ENCODE data around the gene LILRA5.
A peak's percentile ranks its signal among the peaks of the same experiment; 100 is the strongest.

Gene LILRA5

GRCh38 chr19:54336893-54337857 lies 24.2 kb upstream of the LILRA5 start:
- DNase-seq: no peak
- H2BK5ac ChIP-seq (ENCODE audit: low read depth, low read length, poor library complexity): no peak overlapping the region
- no peaks in the 10 kb centered on the region for H3K79me1 ChIP-seq (ENCODE audit: low read length)
- no peak overlapping the region for H4K91ac ChIP-seq (ENCODE audit: low read depth, low read length)
- no peak overlapping the region for H3K9ac ChIP-seq (ENCODE audit: low read length)
- no peak overlapping the region for H3K23ac ChIP-seq (ENCODE audit: low read length)
- H4K12ac ChIP-seq (ENCODE audit: low read depth, low read length): no peak overlapping the region
- H2AFZ ChIP-seq (ENCODE audit: insufficient read depth, low read length, poor library complexity): no peak overlapping the region
- H3K4me2 ChIP-seq (ENCODE audit: low read length): no peak overlapping the region
- H3K9me3 ChIP-seq (ENCODE audit: insufficient read depth, low read depth, low read length): peaks cover 2% of the 10 kb centered on the region
- no peak overlapping the region for H2AK5ac ChIP-seq (ENCODE audit: low read length)
- H3K4me3 ChIP-seq (ENCODE audit: low read depth, low read length): no peak overlapping the region
- no CpG with 5 or more reads among the region's 34 CpGs for WGBS (ENCODE audit: extremely low coverage, insufficient coverage, insufficient read length)
- H4K8ac ChIP-seq (ENCODE audit: low read depth, low read length): no peak overlapping the region
- no peaks in the 10 kb centered on the region for H3K4me1 ChIP-seq (ENCODE audit: control insufficient read depth in 1 of 2, insufficient read depth in 2 of 2, low read length in 2 of 2)
- no peak overlapping the region for H3K27ac ChIP-seq (ENCODE audit: low read depth, low read length)
- H3K36me3 ChIP-seq (ENCODE audit: control insufficient read depth in 1 of 2, insufficient read depth in 2 of 2, low read length in 2 of 2): no peaks in the 10 kb centered on the region
- no peak overlapping the region for H2BK120ac ChIP-seq (ENCODE audit: insufficient read depth, low read length, poor library complexity)
- no peaks in the 10 kb centered on the region for H3K27me3 ChIP-seq (ENCODE audit: insufficient read depth, low read length)
- H3K4ac ChIP-seq (ENCODE audit: low read depth, low read length): no peak overlapping the region
- no peak overlapping the region for H3K18ac ChIP-seq (ENCODE audit: low read length)
- no peaks in the 10 kb centered on the region for H3K79me2 ChIP-seq (ENCODE audit: control insufficient read depth, insufficient read depth, low read length, poor library complexity)
- no peak overlapping the region for H2BK12ac ChIP-seq (ENCODE audit: low read length)
- H3K14ac ChIP-seq (ENCODE audit: low read length): no peak overlapping the region

DNA sequence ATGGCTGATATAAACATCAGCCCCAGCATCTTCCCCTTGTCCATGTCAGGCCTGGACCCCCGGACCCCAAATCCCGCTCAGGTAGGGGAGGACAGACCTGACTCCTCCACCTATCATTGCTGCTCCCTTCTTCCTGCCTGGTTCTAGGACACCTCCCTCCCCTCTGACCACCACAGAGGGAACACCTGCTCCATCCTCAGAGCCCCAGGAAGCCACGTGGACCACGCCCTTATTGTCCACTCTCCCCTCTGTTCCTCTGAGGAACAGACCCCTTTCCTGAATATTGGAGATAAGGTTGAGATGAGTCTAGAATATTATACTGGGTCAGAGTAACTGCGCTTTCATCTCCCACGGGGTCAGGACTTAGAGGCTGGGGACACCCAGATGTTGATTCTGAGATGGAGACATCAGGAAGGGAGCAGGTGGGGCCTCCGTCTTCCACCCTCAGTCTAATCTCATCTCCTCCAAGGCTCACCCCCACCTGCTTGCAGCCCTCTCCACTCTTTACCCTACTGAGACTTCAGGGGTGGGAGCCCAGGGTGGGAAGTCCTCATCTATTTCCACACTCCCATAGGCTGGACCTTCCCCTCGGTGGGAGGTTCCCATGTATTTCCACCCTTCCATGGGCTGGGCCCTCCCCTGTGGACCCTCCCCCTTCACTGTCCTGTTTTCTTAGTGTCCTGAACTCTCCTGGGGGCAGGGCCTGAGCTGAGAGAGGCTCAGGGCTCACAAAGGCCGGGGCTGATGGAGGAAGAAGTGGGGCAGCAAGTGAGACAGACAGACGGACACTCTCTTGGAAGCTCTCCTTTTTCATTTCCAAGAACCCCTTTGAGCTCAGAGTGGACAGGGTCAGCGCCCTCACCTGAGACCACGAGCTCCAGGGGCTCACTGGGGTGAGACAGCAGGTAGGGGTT lies 23.3 kb upstream of the LILRA5 start:
- no peak overlapping the region for H2AK5ac ChIP-seq (ENCODE audit: low read length)
- no peak overlapping the region for H3K23ac ChIP-seq (ENCODE audit: low read length)
- H3K4ac ChIP-seq (ENCODE audit: low read depth, low read length): no peak overlapping the region
- H3K79me1 ChIP-seq (ENCODE audit: low read length): no peaks in the 10 kb centered on the region
- H3K9me3 ChIP-seq (ENCODE audit: insufficient read depth, low read depth, low read length): peaks cover 2% of the 10 kb centered on the region
- no peak overlapping the region for H2BK5ac ChIP-seq (ENCODE audit: low read depth, low read length, poor library complexity)
- DNase-seq: no peak
- no peak overlapping the region for H3K27ac ChIP-seq (ENCODE audit: low read depth, low read length)
- no peak overlapping the region for H2BK120ac ChIP-seq (ENCODE audit: insufficient read depth, low read length, poor library complexity)
- WGBS (ENCODE audit: extremely low coverage, insufficient coverage, insufficient read length): no CpG with 5 or more reads among the region's 12 CpGs
- H4K91ac ChIP-seq (ENCODE audit: low read depth, low read length): no peak overlapping the region
- no peaks in the 10 kb centered on the region for H3K4me1 ChIP-seq (ENCODE audit: control insufficient read depth in 1 of 2, insufficient read depth in 2 of 2, low read length in 2 of 2)
- no peak overlapping the region for H2BK12ac ChIP-seq (ENCODE audit: low read length)
- H3K18ac ChIP-seq (ENCODE audit: low read length): no peak overlapping the region
- H3K9ac ChIP-seq (ENCODE audit: low read length): no peak overlapping the region
- H3K4me3 ChIP-seq (ENCODE audit: low read depth, low read length): peak overlapping the region; percentile 56
- H3K27me3 ChIP-seq (ENCODE audit: insufficient read depth, low read length): no peaks in the 10 kb centered on the region
- H2AFZ ChIP-seq (ENCODE audit: insufficient read depth, low read length, poor library complexity): no peak overlapping the region
- no peak overlapping the region for H4K8ac ChIP-seq (ENCODE audit: low read depth, low read length)
- H3K14ac ChIP-seq (ENCODE audit: low read length): no peak overlapping the region
- H4K12ac ChIP-seq (ENCODE audit: low read depth, low read length): no peak overlapping the region
- no peaks in the 10 kb centered on the region for H3K36me3 ChIP-seq (ENCODE audit: control insufficient read depth in 1 of 2, insufficient read depth in 2 of 2, low read length in 2 of 2)
- no peaks in the 10 kb centered on the region for H3K79me2 ChIP-seq (ENCODE audit: control insufficient read depth, insufficient read depth, low read length, poor library complexity)
- no peak overlapping the region for H3K4me2 ChIP-seq (ENCODE audit: low read length)

DNA sequence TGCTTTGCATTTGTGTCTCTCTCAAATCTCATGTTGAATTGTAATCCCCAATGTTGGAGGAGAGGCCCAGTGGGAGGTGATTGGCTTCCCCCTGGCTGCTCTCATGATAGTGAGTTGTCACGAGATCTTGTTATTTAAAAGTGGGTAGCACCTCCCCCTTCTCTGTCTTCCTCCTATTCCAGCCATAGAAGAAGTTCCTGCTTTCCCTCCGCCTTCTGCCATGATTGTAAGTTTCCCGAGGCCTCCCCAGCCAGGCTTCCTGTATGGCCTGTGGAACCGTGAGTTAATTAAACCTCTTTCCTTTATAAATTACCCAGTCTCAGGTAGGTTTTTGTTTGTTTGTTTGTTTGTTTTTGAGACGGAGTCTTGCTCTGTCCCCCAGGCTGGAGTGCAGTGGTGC lies 22.2 kb upstream of the LILRA5 start:
- H2AFZ ChIP-seq (ENCODE audit: insufficient read depth, low read length, poor library complexity): no peak overlapping the region
- H3K4me2 ChIP-seq (ENCODE audit: low read length): no peak overlapping the region
- H3K9me3 ChIP-seq (ENCODE audit: insufficient read depth, low read depth, low read length): peaks cover 2% of the 10 kb centered on the region
- H4K8ac ChIP-seq (ENCODE audit: low read depth, low read length): no peak overlapping the region
- no peak overlapping the region for H4K12ac ChIP-seq (ENCODE audit: low read depth, low read length)
- H2AK5ac ChIP-seq (ENCODE audit: low read length): no peak overlapping the region
- no peak overlapping the region for H3K4me3 ChIP-seq (ENCODE audit: low read depth, low read length)
- no peak overlapping the region for H2BK120ac ChIP-seq (ENCODE audit: insufficient read depth, low read length, poor library complexity)
- no peak overlapping the region for H3K23ac ChIP-seq (ENCODE audit: low read length)
- H2BK12ac ChIP-seq (ENCODE audit: low read length): no peak overlapping the region
- H3K14ac ChIP-seq (ENCODE audit: low read length): no peak overlapping the region
- DNase-seq: peak in 1 of 2 donors; percentile 7
- H3K79me2 ChIP-seq (ENCODE audit: control insufficient read depth, insufficient read depth, low read length, poor library complexity): no peaks in the 10 kb centered on the region
- no CpG with 5 or more reads among the region's 5 CpGs for WGBS (ENCODE audit: extremely low coverage, insufficient coverage, insufficient read length)
- H2BK5ac ChIP-seq (ENCODE audit: low read depth, low read length, poor library complexity): no peak overlapping the region
- no peaks in the 10 kb centered on the region for H3K79me1 ChIP-seq (ENCODE audit: low read length)
- no peaks in the 10 kb centered on the region for H3K36me3 ChIP-seq (ENCODE audit: control insufficient read depth in 1 of 2, insufficient read depth in 2 of 2, low read length in 2 of 2)
- no peak overlapping the region for H3K18ac ChIP-seq (ENCODE audit: low read length)
- no peaks in the 10 kb centered on the region for H3K27me3 ChIP-seq (ENCODE audit: insufficient read depth, low read length)
- no peak overlapping the region for H4K91ac ChIP-seq (ENCODE audit: low read depth, low read length)
- H3K4ac ChIP-seq (ENCODE audit: low read depth, low read length): no peak overlapping the region
- H3K9ac ChIP-seq (ENCODE audit: low read length): no peak overlapping the region
- no peaks in the 10 kb centered on the region for H3K4me1 ChIP-seq (ENCODE audit: control insufficient read depth in 1 of 2, insufficient read depth in 2 of 2, low read length in 2 of 2)
- H3K27ac ChIP-seq (ENCODE audit: low read depth, low read length): no peak overlapping the region

DNA sequence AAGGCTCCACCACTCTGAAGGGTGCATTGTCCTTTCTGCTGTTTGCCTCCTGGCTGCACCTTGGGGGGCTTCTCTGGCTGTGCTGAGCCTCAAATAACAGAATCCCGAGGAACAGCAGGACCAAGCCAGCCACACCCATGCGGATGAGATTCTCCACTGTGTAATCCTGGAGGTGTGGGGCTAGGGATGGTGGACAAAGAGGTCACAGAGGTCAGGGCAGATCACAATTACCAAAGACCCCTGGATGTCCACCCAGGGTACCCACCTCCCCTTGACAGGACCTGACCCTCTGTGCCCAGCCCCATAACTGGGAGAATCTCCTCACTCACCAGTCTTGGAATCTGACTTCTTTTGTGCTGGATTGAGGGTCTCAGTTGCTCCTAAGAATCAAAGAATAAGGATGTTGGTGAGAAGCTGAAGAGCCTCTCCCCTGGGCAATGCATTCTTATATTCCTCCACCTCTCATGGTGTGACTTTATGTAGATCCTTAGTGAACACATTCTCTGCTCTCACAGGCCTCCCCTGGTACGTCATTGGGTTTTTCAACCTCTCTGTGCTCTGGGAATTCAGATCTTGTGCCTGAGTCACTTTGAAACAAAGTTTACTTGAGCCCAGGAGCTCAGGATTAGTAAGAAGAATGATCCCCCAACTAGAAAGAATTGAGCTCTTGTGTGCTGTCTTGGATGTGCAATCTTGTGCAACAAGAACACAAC lies 20.8 kb upstream of the LILRA5 start:
- Histone ChIP-seq H3K27me3 (ENCODE audit: insufficient read depth, low read length) (no peaks in the 10 kb centered on the region), H3K14ac (ENCODE audit: low read length) (no peak overlapping the region), H3K36me3 (ENCODE audit: control insufficient read depth in 1 of 2, insufficient read depth in 2 of 2, low read length in 2 of 2) (no peaks in the 10 kb centered on the region), H3K4me1 (ENCODE audit: control insufficient read depth in 1 of 2, insufficient read depth in 2 of 2, low read length in 2 of 2) (no peaks in the 10 kb centered on the region), H3K18ac (ENCODE audit: low read length) (no peak overlapping the region), H3K27ac (ENCODE audit: low read depth, low read length) (no peak overlapping the region), H3K23ac (ENCODE audit: low read length) (no peak overlapping the region), H2AFZ (ENCODE audit: insufficient read depth, low read length, poor library complexity) (no peak overlapping the region), H4K12ac (ENCODE audit: low read depth, low read length) (no peak overlapping the region), H3K4me3 (ENCODE audit: low read depth, low read length) (no peak overlapping the region), H3K79me2 (ENCODE audit: control insufficient read depth, insufficient read depth, low read length, poor library complexity) (no peaks in the 10 kb centered on the region), H3K4ac (ENCODE audit: low read depth, low read length) (no peak overlapping the region), H4K91ac (ENCODE audit: low read depth, low read length) (no peak overlapping the region), H3K9ac (ENCODE audit: low read length) (no peak overlapping the region), H2AK5ac (ENCODE audit: low read length) (no peak overlapping the region), H4K8ac (ENCODE audit: low read depth, low read length) (no peak overlapping the region), H2BK12ac (ENCODE audit: low read length) (no peak overlapping the region), H2BK5ac (ENCODE audit: low read depth, low read length, poor library complexity) (no peak overlapping the region), H2BK120ac (ENCODE audit: insufficient read depth, low read length, poor library complexity) (no peak overlapping the region), H3K4me2 (ENCODE audit: low read length) (no peak overlapping the region), H3K79me1 (ENCODE audit: low read length) (no peaks in the 10 kb centered on the region), H3K9me3 (ENCODE audit: insufficient read depth, low read depth, low read length) (no peaks in the 10 kb centered on the region)
- DNase-seq: no peak
- no CpG with 5 or more reads among the region's 3 CpGs for WGBS (ENCODE audit: extremely low coverage, insufficient coverage, insufficient read length)
